ENCODE results near the gene IKZF1. TPM values are rescaled to one million over a fixed set of nuclear protein-coding genes. Genes with fewer than 3 reads are reported as not detected.

The IKZF1 gene
- total RNA-seq, 2 donors from 2014 or later = 24.4 to 57.8 TPM

- no peaks in the 10 kb centered on the region for H3K36me3 ChIP-seq
- H3K27ac ChIP-seq = no peak overlapping the region
- no peaks in the 10 kb centered on the region for H3K4me1 ChIP-seq (ENCODE audit: control insufficient read depth in 1 of 2, low read depth in 2 of 2)
- ATAC-seq (ENCODE audit: insufficient number of reproducible peaks, low FRiP score, low read depth) (no peak), DNase-seq (ENCODE audit: low spot score) (no peak)
- no peaks in the 10 kb centered on the region for H3K9me3 ChIP-seq
- H3K27me3 ChIP-seq (replicated peaks; ENCODE audit: insufficient read depth) = no peaks in the 10 kb centered on the region
- TF ChIP-seq CTCF (IDR thresholded peaks at IDR 0.05) = no peak
- no peak overlapping the region for H3K4me3 ChIP-seq
Measured at GRCh38 chr7:50379539-50379938, 75.0 kb downstream of the IKZF1 start.

- no peaks in the 10 kb centered on the region for H3K4me1 ChIP-seq (ENCODE audit: control insufficient read depth in 1 of 2, low read depth in 2 of 2)
- DNase-seq (ENCODE audit: low spot score) (no peak), ATAC-seq (ENCODE audit: insufficient number of reproducible peaks, low FRiP score, low read depth) (no peak)
- TF ChIP-seq CTCF (IDR thresholded peaks at IDR 0.05) = no peak
- no peaks in the 10 kb centered on the region for H3K9me3 ChIP-seq
- H3K4me3 ChIP-seq = no peak overlapping the region
- no peaks in the 10 kb centered on the region for H3K27me3 ChIP-seq (replicated peaks; ENCODE audit: insufficient read depth)
- no peaks in the 10 kb centered on the region for H3K36me3 ChIP-seq
- H3K27ac ChIP-seq = no peak overlapping the region
Measured at GRCh38 chr7:50382455-50382854, 77.9 kb downstream of the IKZF1 start.

GRCh38 chr7:50387351-50387750, 82.8 kb downstream of the IKZF1 start:
- DNase-seq (ENCODE audit: low spot score) = no peak
- no peak for TF ChIP-seq CTCF (IDR thresholded peaks at IDR 0.05)

GRCh38 chr7:50389961-50390360, 85.4 kb downstream of the IKZF1 start:
- Histone ChIP-seq H3K27ac (no peak overlapping the region), H3K27me3 (replicated peaks; ENCODE audit: insufficient read depth) (no peaks in the 10 kb centered on the region), H3K36me3 (no peaks in the 10 kb centered on the region), H3K4me1 (ENCODE audit: control insufficient read depth in 1 of 2, low read depth in 2 of 2) (no peaks in the 10 kb centered on the region), H3K4me3 (no peak overlapping the region), H3K9me3 (no peaks in the 10 kb centered on the region)
- TF ChIP-seq CTCF (IDR thresholded peaks at IDR 0.05) = no peak
- ATAC-seq (ENCODE audit: insufficient number of reproducible peaks, low FRiP score, low read depth) = no peak
- DNase-seq (ENCODE audit: low spot score) = no peak

More at GRCh38 chr7:50387351-50387750, 82.8 kb downstream of the IKZF1 start:
- Histone ChIP-seq H3K27me3 (replicated peaks; ENCODE audit: insufficient read depth) (no peaks in the 10 kb centered on the region), H3K36me3 (no peaks in the 10 kb centered on the region), H3K4me3 (no peak overlapping the region), H3K9me3 (no peaks in the 10 kb centered on the region), H3K27ac (no peak overlapping the region), H3K4me1 (ENCODE audit: control insufficient read depth in 1 of 2, low read depth in 2 of 2) (no peaks in the 10 kb centered on the region)
- ATAC-seq (ENCODE audit: insufficient number of reproducible peaks, low FRiP score, low read depth) = no peak

GRCh38 chr7:50391386-50391785, 86.9 kb downstream of the IKZF1 start:
- Histone ChIP-seq H3K27me3 (replicated peaks; ENCODE audit: insufficient read depth) (no peaks in the 10 kb centered on the region), H3K4me1 (ENCODE audit: control insufficient read depth in 1 of 2, low read depth in 2 of 2) (no peaks in the 10 kb centered on the region), H3K36me3 (no peaks in the 10 kb centered on the region), H3K27ac (no peak overlapping the region), H3K9me3 (no peaks in the 10 kb centered on the region), H3K4me3 (no peak overlapping the region)
- no peak for TF ChIP-seq CTCF (IDR thresholded peaks at IDR 0.05)
- DNase-seq (ENCODE audit: low spot score) (no peak), ATAC-seq (ENCODE audit: insufficient number of reproducible peaks, low FRiP score, low read depth) (no peak)
